OCI-LY1 (cell line): ENCODE measurements around the gene PRXL2A.

Experiments used
- H2AFZ ChIP-seq: fragments of 200-600 bp; sonication (generic), shearing (Covaris generic); 2 replicates; pipeline ENCODE4 v1.6.0; 2014; ENCODE audit warnings: antibody characterized with exemption, mild to moderate bottlenecking, low read length
- H3F3A ChIP-seq: fragments of 200-600 bp; sonication (generic), shearing (Covaris generic); 2 replicates; pipeline ENCODE4 v1.6.0; 2014; ENCODE audit warnings: mild to moderate bottlenecking, antibody characterized with exemption, low read length, moderate library complexity; ENCODE audit not compliant: insufficient read depth
- H3K27ac ChIP-seq: fragments of 200-600 bp; sonication (generic); 2 replicates; pipeline ENCODE4 v1.5.1; 2014; ENCODE audit warnings: low read length, mixed run types, mild to moderate bottlenecking, low read depth; ENCODE audit not compliant: poor library complexity, severe bottlenecking
- H3K27me3 ChIP-seq: fragments of 200-600 bp; sonication (generic); 2 replicates; pipeline ENCODE4 v1.6.0; 2014; ENCODE audit warnings: antibody characterized with exemption, mild to moderate bottlenecking, low read length, moderate library complexity; ENCODE audit not compliant: insufficient read depth
- H3K36me3 ChIP-seq: fragments of 200-600 bp; sonication (generic); 2 replicates; pipeline ENCODE4 v1.6.1; 2014; ENCODE audit warnings: mild to moderate bottlenecking, antibody characterized with exemption, low read length, moderate library complexity, mixed read lengths; ENCODE audit not compliant: insufficient read depth
- H3K4me1 ChIP-seq: fragments of 200-600 bp; sonication (generic); 2 replicates; pipeline ENCODE4 v1.5.1; 2014; ENCODE audit warnings: mild to moderate bottlenecking, low read length, moderate library complexity; ENCODE audit not compliant: insufficient read depth, severe bottlenecking
- H3K4me2 ChIP-seq: fragments of 200-600 bp; sonication (generic), shearing (Covaris generic); 2 replicates; pipeline ENCODE4 v1.6.1; 2014; ENCODE audit warnings: low read length
- H3K4me3 ChIP-seq: fragments of 200-600 bp; sonication (generic); 2 replicates; pipeline ENCODE4 v1.5.1; 2014; ENCODE audit warnings: low read length, low read depth, mild to moderate bottlenecking, mixed read lengths; ENCODE audit not compliant: poor library complexity, severe bottlenecking
- H3K79me2 ChIP-seq: fragments of 200-600 bp; shearing (Covaris generic); 2 replicates; pipeline ENCODE4 v1.6.1; 2016; ENCODE audit warnings: mixed run types, low read length, mixed read lengths; ENCODE audit not compliant: insufficient read depth
- H3K9ac ChIP-seq: fragments of 200-600 bp; sonication (generic), shearing (Covaris generic); 2 replicates; pipeline ENCODE4 v1.6.1; 2014; ENCODE audit warnings: mild to moderate bottlenecking, low read length, mixed read lengths
- H3K9me2 ChIP-seq: fragments of 200-600 bp; sonication (generic), shearing (Covaris generic); 2 replicates; pipeline ENCODE4 v1.6.1; 2014; ENCODE audit warnings: low read depth, mild to moderate bottlenecking, low read length, mixed read lengths
- H3K9me3 ChIP-seq: fragments of 200-600 bp; shearing (Covaris generic); 2 replicates; pipeline ENCODE4 v1.6.1; 2014; ENCODE audit warnings: low read length, mixed read lengths
- H4K20me1 ChIP-seq: fragments of 200-600 bp; sonication (generic), shearing (Covaris generic); 2 replicates; pipeline ENCODE4 v1.6.0; 2016; ENCODE audit warnings: mild to moderate bottlenecking, low read length; ENCODE audit not compliant: insufficient read depth
- EZH2 ChIP-seq: fragments of 200-600 bp; sonication (generic), shearing (Covaris generic); IDR thresholded peaks from 2 replicates; pipeline ENCODE4 v1.8.0; 2017; ENCODE audit warnings: borderline replicate concordance, mixed run types, mild to moderate bottlenecking, antibody characterized with exemption, low read length, moderate library complexity, mixed read lengths
- TF ChIP-seq, protein P1 (sequence below): fragments of 200-600 bp; sonication (generic), shearing (Covaris generic); IDR thresholded peaks from 2 replicates; pipeline ENCODE4 v1.5.1; 2017; ENCODE audit warnings: mild to moderate bottlenecking, antibody characterized with exemption, low read length, moderate library complexity, mixed read lengths

Gene PRXL2A

DNA sequence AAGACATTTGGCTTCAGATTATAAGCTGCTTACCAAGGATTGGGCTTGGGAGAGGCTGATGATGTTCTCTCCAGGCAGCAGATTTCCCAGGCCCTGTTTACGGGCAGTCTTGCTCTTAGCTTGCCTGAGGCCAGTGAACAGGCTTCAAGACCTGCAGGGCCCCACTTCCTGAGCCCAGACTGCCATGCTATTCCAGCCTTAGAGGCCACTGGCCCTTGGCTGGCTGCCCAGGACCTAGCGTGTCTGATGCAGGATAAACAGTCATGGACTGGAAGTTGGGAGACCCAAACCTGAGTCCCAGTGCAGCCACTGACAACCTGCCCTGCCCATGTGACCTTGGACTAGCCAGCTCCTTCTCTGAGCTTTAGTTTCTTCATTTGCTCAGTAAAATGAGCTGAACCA lies 2.9 kb downstream of the PRXL2A start:
- Histone ChIP-seq H2AFZ (no peak overlapping the region), H3K27ac (no peak overlapping the region), H4K20me1 (no peaks in the 10 kb centered on the region), H3K9me2 (no peaks in the 10 kb centered on the region), H3F3A (no peaks in the 10 kb centered on the region), H3K4me2 (no peak overlapping the region), H3K36me3 (no peaks in the 10 kb centered on the region; the same call in 1 of the 2 replicates), H3K79me2 (no peaks in the 10 kb centered on the region), H3K27me3 (no peaks in the 10 kb centered on the region), H3K9me3 (no peaks in the 10 kb centered on the region), H3K9ac (no peak overlapping the region), H3K4me3 (no peak overlapping the region), H3K4me1 (peaks cover 20% of the 10 kb centered on the region)
- TF ChIP-seq, protein P1, sequence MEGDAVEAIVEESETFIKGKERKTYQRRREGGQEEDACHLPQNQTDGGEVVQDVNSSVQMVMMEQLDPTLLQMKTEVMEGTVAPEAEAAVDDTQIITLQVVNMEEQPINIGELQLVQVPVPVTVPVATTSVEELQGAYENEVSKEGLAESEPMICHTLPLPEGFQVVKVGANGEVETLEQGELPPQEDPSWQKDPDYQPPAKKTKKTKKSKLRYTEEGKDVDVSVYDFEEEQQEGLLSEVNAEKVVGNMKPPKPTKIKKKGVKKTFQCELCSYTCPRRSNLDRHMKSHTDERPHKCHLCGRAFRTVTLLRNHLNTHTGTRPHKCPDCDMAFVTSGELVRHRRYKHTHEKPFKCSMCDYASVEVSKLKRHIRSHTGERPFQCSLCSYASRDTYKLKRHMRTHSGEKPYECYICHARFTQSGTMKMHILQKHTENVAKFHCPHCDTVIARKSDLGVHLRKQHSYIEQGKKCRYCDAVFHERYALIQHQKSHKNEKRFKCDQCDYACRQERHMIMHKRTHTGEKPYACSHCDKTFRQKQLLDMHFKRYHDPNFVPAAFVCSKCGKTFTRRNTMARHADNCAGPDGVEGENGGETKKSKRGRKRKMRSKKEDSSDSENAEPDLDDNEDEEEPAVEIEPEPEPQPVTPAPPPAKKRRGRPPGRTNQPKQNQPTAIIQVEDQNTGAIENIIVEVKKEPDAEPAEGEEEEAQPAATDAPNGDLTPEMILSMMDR: no peak
- no peak for TF ChIP-seq EZH2

GRCh38 chr10:80411681-80412220 lies 3.4 kb downstream of the PRXL2A start:
- Histone ChIP-seq H3K4me1 (peaks cover 20% of the 10 kb centered on the region), H3K27ac (no peak overlapping the region), H3K79me2 (no peaks in the 10 kb centered on the region), H3K9ac (no peak overlapping the region), H3K36me3 (no peaks in the 10 kb centered on the region; the same call in 1 of the 2 replicates), H3K27me3 (no peaks in the 10 kb centered on the region), H3F3A (no peaks in the 10 kb centered on the region), H3K9me2 (no peaks in the 10 kb centered on the region), H4K20me1 (no peaks in the 10 kb centered on the region), H3K4me3 (no peak overlapping the region), H3K4me2 (no peak overlapping the region), H3K9me3 (no peaks in the 10 kb centered on the region), H2AFZ (no peak overlapping the region)
- TF ChIP-seq EZH2: no peak
- TF ChIP-seq, protein P1: no peak

- H3K36me3 ChIP-seq: no peaks in the 10 kb centered on the region; the same call in 1 of the 2 replicates
- no peak overlapping the region for H3K4me2 ChIP-seq
- peaks cover 20% of the 10 kb centered on the region for H3K4me1 ChIP-seq
- no peak overlapping the region for H3K27ac ChIP-seq
- no peak overlapping the region for H3K4me3 ChIP-seq
- H4K20me1 ChIP-seq: no peaks in the 10 kb centered on the region
- no peaks in the 10 kb centered on the region for H3K9me3 ChIP-seq
- no peak overlapping the region for H3K9ac ChIP-seq
- H3K79me2 ChIP-seq: no peaks in the 10 kb centered on the region
- H3K27me3 ChIP-seq: no peaks in the 10 kb centered on the region
- no peaks in the 10 kb centered on the region for H3F3A ChIP-seq
- no peaks in the 10 kb centered on the region for H3K9me2 ChIP-seq
- no peak overlapping the region for H2AFZ ChIP-seq
- TF ChIP-seq, protein P1: no peak
- no peak for TF ChIP-seq EZH2
Observed at GRCh38 chr10:80412486-80412885, 4.1 kb downstream of the PRXL2A start.
